Measurements from ENCODE around the gene MRAP2. TPM values are rescaled to one million over a fixed set of nuclear protein-coding genes. Genes with fewer than 3 reads are reported as not detected.

Gene MRAP2
- total RNA-seq, 1 donor = 5.8 TPM

DNA sequence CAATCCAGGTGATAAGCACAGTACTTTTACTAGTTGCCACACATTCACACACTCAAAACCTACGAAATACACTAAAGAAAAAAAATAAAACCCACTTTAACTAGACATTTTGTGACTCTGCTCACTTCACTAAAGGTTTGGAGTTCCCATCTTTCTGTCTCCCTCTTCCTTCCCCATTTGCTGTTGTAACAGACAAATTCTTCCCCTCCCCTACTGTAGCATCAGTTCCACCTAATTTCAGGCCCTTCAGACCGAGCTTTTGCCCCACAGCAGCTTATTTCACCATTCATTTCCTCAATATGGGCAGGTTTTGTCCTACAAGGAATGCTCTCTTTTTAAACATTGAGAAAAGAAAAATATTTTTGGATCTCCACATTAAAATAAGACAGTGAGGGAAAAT is 31.3 kb upstream of the MRAP2 start:
- DNase-seq (ENCODE audit: low read depth) = no peak
- H3K4me3 ChIP-seq (ENCODE audit: low read depth, low read length) = no peak overlapping the region
- TF ChIP-seq, protein P1, sequence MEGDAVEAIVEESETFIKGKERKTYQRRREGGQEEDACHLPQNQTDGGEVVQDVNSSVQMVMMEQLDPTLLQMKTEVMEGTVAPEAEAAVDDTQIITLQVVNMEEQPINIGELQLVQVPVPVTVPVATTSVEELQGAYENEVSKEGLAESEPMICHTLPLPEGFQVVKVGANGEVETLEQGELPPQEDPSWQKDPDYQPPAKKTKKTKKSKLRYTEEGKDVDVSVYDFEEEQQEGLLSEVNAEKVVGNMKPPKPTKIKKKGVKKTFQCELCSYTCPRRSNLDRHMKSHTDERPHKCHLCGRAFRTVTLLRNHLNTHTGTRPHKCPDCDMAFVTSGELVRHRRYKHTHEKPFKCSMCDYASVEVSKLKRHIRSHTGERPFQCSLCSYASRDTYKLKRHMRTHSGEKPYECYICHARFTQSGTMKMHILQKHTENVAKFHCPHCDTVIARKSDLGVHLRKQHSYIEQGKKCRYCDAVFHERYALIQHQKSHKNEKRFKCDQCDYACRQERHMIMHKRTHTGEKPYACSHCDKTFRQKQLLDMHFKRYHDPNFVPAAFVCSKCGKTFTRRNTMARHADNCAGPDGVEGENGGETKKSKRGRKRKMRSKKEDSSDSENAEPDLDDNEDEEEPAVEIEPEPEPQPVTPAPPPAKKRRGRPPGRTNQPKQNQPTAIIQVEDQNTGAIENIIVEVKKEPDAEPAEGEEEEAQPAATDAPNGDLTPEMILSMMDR (IDR thresholded peaks at IDR 0.05; ENCODE audit: insufficient read depth, low read length) = no peak

DNA sequence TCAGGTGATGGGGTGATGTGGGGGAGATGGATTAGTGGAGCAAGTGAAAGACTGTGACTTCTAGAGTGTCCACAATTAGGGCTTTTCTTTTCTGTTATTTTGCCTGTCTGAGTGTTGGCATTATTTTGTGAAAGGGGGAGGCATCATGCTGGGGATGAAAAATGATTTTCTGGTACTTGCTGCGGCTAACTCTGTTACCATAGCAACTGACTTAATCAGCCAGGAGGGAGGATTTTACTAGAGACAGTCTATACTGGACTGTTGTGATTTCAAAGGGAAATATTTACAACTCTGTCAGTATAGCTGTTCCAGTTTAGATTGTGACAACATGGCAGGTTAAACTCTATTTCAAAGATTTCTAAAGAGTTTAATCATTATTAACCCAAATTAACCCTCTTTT is 30.4 kb upstream of the MRAP2 start:
- H3K4me3 ChIP-seq (ENCODE audit: low read depth, low read length) = no peak overlapping the region
- no peak for DNase-seq (ENCODE audit: low read depth)
- TF ChIP-seq, protein P1 (IDR thresholded peaks at IDR 0.05; ENCODE audit: insufficient read depth, low read length) = no peak

DNA sequence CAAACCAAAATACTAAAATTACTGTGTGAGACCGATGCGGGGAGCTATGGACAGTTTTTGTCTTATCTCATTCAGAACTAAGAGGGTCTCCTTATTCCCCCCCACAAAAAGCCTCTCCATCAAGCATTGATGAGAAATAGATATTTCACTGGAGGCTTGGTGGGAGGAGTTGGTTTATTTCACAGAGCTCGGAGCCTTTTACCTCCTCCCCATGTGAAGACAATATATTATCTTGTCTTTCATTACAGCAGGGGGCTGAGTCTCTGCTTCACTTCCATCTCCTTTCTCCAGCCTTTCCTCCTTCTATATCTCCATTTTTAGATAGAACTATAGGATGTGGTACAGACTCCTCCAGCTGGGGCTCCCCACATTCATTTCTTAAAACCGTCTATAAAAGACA is 29.9 kb upstream of the MRAP2 start:
- TF ChIP-seq, protein P1 (IDR thresholded peaks at IDR 0.05; ENCODE audit: insufficient read depth, low read length) = no peak
- H3K4me3 ChIP-seq (ENCODE audit: low read depth, low read length) = no peak overlapping the region
- DNase-seq (ENCODE audit: low read depth) = no peak

- H3K4me3 ChIP-seq (ENCODE audit: low read depth, low read length) = no peak overlapping the region
- DNase-seq (ENCODE audit: low read depth) = no peak
- TF ChIP-seq, protein P1 (IDR thresholded peaks at IDR 0.05; ENCODE audit: insufficient read depth, low read length) = no peak
These were observed 25.7 kb upstream of the MRAP2 start for GRCh38 chr6:84007871-84008270.

- H3K4me3 ChIP-seq (ENCODE audit: low read depth, low read length) = no peak overlapping the region
These were observed 20.2 kb upstream of the MRAP2 start for GRCh38 chr6:84013354-84013753.

DNA sequence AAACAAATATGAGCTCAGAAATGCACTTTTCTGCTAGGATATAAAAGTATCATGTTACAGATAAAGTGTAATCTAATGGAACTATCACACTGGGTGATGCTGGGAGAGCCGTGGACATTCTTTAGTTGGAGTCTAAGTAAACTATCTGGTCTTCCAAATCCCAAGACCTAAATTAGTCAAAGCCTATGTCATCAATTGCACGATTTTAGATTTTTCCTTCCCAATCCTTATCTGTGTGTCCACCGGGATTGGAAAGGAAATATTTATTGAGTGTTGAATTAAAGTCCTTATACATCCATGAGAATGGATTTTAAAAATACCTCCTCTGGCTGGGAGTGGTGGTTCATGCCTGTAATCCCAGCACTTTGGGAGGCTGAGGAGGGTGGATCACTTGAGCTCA is 19.6 kb upstream of the MRAP2 start:
- no peak overlapping the region for H3K4me3 ChIP-seq (ENCODE audit: low read depth, low read length)
- DNase-seq (ENCODE audit: low read depth) = no peak
- TF ChIP-seq, protein P1 (IDR thresholded peaks at IDR 0.05; ENCODE audit: insufficient read depth, low read length) = no peak

More at GRCh38 chr6:84013354-84013753, 20.2 kb upstream of the MRAP2 start:
- DNase-seq (ENCODE audit: low read depth) = no peak
- TF ChIP-seq, protein P1 (IDR thresholded peaks at IDR 0.05; ENCODE audit: insufficient read depth, low read length) = no peak

DNA sequence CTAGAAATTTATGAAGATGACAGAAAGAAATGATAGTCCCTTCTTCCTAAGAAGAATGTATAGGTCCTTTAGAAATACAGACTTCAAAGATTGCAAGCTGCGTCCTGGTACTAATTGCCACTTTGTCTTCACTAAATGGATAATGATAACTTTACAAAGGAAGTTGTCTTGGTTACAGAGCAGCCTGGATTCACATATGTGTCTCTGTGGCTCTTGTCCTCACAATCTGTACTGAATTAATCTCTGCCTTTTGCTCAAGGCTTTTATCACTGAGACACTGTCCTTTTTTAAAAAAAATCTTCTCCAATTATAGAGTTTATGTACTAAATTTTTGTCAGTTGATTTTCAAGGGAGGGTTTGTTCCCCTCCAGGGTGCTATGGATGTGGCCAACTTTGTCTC is 17.5 kb upstream of the MRAP2 start:
- no peak overlapping the region for H3K4me3 ChIP-seq (ENCODE audit: low read depth, low read length)
- no peak for DNase-seq (ENCODE audit: low read depth)
- TF ChIP-seq, protein P1 (IDR thresholded peaks at IDR 0.05; ENCODE audit: insufficient read depth, low read length) = no peak

All from fibroblast of the aortic adventitia (primary cell).